Lung (tissue), 12 donors: Measurements from ENCODE around the gene MAP1A. TPM values are rescaled to one million over a fixed set of nuclear protein-coding genes. Genes with fewer than 3 reads are reported as not detected.
A peak's percentile ranks its signal among the peaks of the same experiment; 100 is the strongest.
"Not testable (repeated sequence)": the region's sequence is repeated elsewhere in the genome, so short reads cannot be mapped to it uniquely, and the experiment has no call there.

Source experiments
- ATAC-seq: fragments of 200-7000 bp; cut with Tn5 transposase; one replicate; pipeline ENCODE4 v1.9.1; 2020; ENCODE audit warnings: moderate number of reproducible peaks; ENCODE audit not compliant: insufficient read depth, low FRiP score
- DNase-seq, 3 donors: peaks; one replicate each; pipeline ENCODE4 v3.0.0-alpha.2; 2013 to 2017
- H3K27ac ChIP-seq, 2 donors: one replicate each; pipeline ENCODE4 v1.5.1; 2013; ENCODE audit warnings: mild to moderate bottlenecking in 2 of 2, moderate library complexity in 2 of 2, control low read depth in 1 of 2, inconsistent platforms in 1 of 2, low read depth in 1 of 2, low read length in 1 of 2
- H3K27me3 ChIP-seq, 3 donors: one replicate each; pipeline ENCODE4 v1.5.1; 2013; ENCODE audit warnings: low read length in 2 of 3; ENCODE audit not compliant: control insufficient read depth in 3 of 3, insufficient read depth in 3 of 3
- H3K36me3 ChIP-seq, 4 donors: one replicate each; pipeline ENCODE4 v1.5.1; 2013; ENCODE audit warnings: low read length in 4 of 4, mild to moderate bottlenecking in 1 of 4, moderate library complexity in 1 of 4; ENCODE audit not compliant: control insufficient read depth in 4 of 4, insufficient read depth in 4 of 4
- H3K4me1 ChIP-seq, 5 donors: one replicate each; pipeline ENCODE4 v1.5.1; 2013; ENCODE audit warnings: low read length in 5 of 5, mild to moderate bottlenecking in 2 of 5, moderate library complexity in 1 of 5; ENCODE audit not compliant: control insufficient read depth in 5 of 5, insufficient read depth in 5 of 5
- H3K4me3 ChIP-seq: one replicate; pipeline ENCODE4 v1.5.1; 2013; ENCODE audit warnings: mild to moderate bottlenecking, control low read depth, moderate library complexity
- H3K9ac ChIP-seq, 2 donors: one replicate each; pipeline ENCODE4 v1.5.1; 2013; ENCODE audit warnings: low read length in 2 of 2, control low read depth in 1 of 2; ENCODE audit not compliant: insufficient read depth in 1 of 2
- H3K9me3 ChIP-seq, 4 donors: one replicate each; pipeline ENCODE4 v1.5.1; 2013; ENCODE audit warnings: low read length in 3 of 4, mild to moderate bottlenecking in 1 of 4, moderate library complexity in 1 of 4; ENCODE audit not compliant: control insufficient read depth in 4 of 4, insufficient read depth in 3 of 4
- WGBS, 2 donors: extraction: QIAGEN DNeasy Blood & Tissue Kit; methylation state at CpG; one replicate each; pipeline ENCODE4 v1.1.7; 2013; 5-methylcytosine and 5-hydroxymethylcytosine counted together
- polyA plus RNA-seq, 2 donors: library from polyadenylated mRNA; stranded (reverse); fragments of 200-250 nt; gene quantifications; one replicate each; pipeline ENCODE4 v1.2.1, GENCODE V29; 2013
- total RNA-seq, 2 donors: library from RNA; depleted of rRNA in 1 of 2; stranded (reverse); fragments of >200 nt in 1 of 2; gene quantifications; one replicate each; pipeline ENCODE4 v1.2.1, GENCODE V29; 2014 to 2021
- TF ChIP-seq, protein P1 (sequence below): IDR thresholded peaks from 2 replicates; pipeline ENCODE4 v1.5.1; 2012; ENCODE audit warnings: mild to moderate bottlenecking; ENCODE audit errors: control extremely low read depth, extremely low read depth
- donor health status: control.
- donor health status: control.
- donor health status: Bipolar disorder and iron deficiency.
- donor health status: healthy.
- donor health status: DM: yes; HTN: yes; CAD: no.

Gene MAP1A
- total and polyA plus RNA-seq, 4 donors, result 1.8 to 17.8 (median 5.3) TPM

DNA sequence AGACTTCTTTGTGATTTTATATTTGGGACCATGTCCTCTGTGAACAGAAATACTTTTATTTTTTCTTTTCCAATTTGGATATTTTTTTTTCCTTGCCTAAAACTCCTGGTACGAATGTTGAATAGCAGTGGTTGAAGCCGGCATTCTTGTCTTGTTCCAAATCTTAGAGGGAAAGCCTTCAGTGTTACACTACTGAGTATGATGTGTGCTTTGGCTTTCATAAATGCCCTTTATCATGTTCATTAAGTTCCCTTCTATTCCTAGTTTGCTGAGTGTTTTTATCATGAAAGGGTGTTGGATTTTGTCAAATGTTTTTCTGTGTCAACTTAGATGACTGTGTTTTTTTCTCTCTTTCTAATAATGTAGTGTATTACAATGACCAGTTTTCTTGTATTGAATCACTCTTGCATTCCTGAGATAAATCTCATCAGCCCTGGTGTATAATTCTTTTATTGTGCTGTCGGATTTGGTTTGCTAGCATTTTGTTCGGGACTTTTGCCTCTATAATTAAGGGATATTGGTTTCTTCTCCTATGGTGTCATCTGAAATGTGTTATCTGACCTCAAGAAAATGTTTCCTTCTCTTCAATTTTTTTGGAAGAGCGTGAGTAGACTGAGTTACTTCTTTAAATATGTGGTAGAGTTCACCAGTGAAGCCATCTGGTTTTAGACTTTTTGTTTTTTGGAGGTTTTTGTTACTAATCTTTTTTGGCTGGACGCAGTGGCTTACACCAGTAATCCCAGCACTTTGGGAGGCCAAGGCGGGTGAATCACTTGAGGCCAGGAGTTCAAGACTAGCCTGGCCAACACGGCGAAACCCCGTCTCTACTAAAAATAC lies 33.3 kb downstream of the MAP1A start:
- Histone ChIP-seq H3K27me3 (no peaks in the 10 kb centered on the region), H3K27ac (peak overlapping the region in 1 of 2 donors; percentile 21), H3K36me3 (peaks cover 0 to 2% (median 0%) of the 10 kb centered on the region in 4 donors), H3K4me3 (no peak overlapping the region), H3K4me1 (no peaks in the 10 kb centered on the region), H3K9me3 (no peaks in the 10 kb centered on the region), H3K9ac (no peak overlapping the region)
- no peak for ATAC-seq
- 84 to 86% methylated on average over 10 of the region's 10 CpGs for WGBS, 2 donors
- DNase-seq, result no peak
- TF ChIP-seq, protein P1, sequence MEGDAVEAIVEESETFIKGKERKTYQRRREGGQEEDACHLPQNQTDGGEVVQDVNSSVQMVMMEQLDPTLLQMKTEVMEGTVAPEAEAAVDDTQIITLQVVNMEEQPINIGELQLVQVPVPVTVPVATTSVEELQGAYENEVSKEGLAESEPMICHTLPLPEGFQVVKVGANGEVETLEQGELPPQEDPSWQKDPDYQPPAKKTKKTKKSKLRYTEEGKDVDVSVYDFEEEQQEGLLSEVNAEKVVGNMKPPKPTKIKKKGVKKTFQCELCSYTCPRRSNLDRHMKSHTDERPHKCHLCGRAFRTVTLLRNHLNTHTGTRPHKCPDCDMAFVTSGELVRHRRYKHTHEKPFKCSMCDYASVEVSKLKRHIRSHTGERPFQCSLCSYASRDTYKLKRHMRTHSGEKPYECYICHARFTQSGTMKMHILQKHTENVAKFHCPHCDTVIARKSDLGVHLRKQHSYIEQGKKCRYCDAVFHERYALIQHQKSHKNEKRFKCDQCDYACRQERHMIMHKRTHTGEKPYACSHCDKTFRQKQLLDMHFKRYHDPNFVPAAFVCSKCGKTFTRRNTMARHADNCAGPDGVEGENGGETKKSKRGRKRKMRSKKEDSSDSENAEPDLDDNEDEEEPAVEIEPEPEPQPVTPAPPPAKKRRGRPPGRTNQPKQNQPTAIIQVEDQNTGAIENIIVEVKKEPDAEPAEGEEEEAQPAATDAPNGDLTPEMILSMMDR, result no peak

DNA sequence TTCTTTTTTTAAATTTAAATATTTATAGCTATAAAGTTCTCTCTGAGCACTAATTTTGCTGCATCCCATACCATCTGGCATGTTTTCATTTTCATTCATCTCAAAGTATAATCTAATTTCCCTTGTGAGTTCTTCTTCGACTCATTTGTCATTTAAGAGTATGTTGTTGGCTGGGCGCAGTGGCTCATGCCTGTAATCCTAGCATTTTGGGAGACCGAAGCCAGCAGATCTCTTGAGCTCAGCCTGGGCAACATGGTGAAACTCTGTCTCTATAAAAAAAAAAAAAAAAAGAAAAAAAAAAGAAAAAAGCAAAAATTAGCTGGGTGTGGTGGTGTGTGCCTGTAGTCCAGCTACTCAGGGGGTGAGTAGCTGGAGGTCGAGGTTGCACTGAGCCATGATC lies 34.8 kb downstream of the MAP1A start:
- no peaks in the 10 kb centered on the region for H3K9me3 ChIP-seq
- no peak for ATAC-seq
- 97% methylated on average over 4 of the region's 4 CpGs for WGBS, 2 donors

DNA sequence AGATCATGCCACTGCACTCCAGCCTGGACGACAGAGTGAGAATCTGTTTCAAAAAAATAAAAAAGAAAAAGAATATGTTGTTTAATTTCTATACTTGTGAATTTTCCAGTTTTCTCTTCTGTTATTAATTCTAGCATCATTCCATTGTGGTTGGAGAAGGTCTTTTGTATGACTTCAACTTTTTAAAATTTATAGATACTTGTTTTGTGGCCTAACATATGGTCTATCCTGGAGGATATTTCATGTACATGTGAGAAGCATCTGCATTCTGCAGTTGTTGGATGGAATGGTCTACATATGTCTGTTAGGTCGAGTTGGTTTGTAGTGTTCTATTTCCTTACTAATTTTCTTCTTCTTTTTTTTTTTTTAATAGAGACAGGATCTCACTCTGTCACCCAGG lies 35.6 kb downstream of the MAP1A start:
- no peak overlapping the region for H3K4me3 ChIP-seq
- 80 to 87% methylated on average over 2 of the region's 2 CpGs for WGBS, 2 donors
- no peak overlapping the region for H3K27ac ChIP-seq
- no peak for ATAC-seq
- TF ChIP-seq, protein P1, result no peak
- no peaks in the 10 kb centered on the region for H3K4me1 ChIP-seq
- H3K36me3 ChIP-seq, result peaks cover 0 to 3% (median 0%) of the 10 kb centered on the region in 4 donors
- DNase-seq, result no peak
- H3K9me3 ChIP-seq, result no peaks in the 10 kb centered on the region
- no peaks in the 10 kb centered on the region for H3K27me3 ChIP-seq
- H3K9ac ChIP-seq, result no peak overlapping the region

More for the DNA sequence above, 34.8 kb downstream of the MAP1A start:
- TF ChIP-seq, protein P1, result no peak
- H3K27ac ChIP-seq, result no peak overlapping the region
- no peak overlapping the region for H3K4me3 ChIP-seq
- H3K27me3 ChIP-seq, result no peaks in the 10 kb centered on the region
- no peak overlapping the region for H3K9ac ChIP-seq
- peaks cover 0 to 3% (median 0%) of the 10 kb centered on the region in 4 donors for H3K36me3 ChIP-seq
- no peaks in the 10 kb centered on the region for H3K4me1 ChIP-seq
- no peak for DNase-seq

DNA sequence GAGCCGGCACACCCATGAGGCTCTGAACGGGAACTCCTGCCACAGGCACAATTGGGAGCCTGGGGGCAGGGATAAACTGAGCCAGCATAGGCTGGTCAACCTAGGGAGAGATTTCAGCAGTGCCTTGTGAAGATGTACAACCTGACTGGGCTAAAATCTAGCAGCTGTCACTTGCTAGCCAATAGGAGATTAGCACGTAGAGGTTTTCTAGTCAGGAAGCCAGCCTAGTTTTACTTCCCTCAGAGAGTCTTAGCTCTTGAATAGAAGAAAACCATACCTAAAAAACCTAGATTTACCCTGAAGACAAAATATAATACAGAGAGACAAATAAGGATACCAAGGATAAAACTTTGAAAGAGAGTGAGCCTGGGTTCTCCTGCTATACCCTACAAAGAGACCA lies 45.3 kb downstream of the MAP1A start:
- 94 to 95% methylated on average over 2 of the region's 3 CpGs for WGBS, 2 donors
- DNase-seq, H3K27ac ChIP-seq, ATAC-seq, H3K9ac ChIP-seq, H3K9me3 ChIP-seq, H3K27me3 ChIP-seq, H3K4me1 ChIP-seq, H3K36me3 ChIP-seq, H3K4me3 ChIP-seq: not testable (repeated sequence)

DNA sequence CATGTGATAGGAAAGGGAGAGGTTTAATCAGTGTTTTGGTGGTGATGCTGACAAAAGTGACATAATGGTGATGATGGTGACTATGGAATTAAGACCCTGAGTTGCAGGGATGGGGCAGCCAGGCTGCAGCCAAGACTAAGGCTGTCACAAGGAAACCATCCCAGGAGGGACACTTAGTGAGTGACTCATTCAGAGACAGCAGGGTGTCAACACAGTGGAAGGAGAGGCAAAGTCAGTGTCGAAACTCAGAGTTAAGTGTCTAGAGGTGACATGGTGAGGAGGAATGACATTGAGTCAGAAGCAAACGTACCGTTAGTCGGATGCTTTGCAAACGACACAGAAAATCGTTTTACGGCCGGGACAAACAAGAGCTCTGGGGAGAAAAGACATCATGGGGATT lies 46.4 kb downstream of the MAP1A start:
- H3K27ac ChIP-seq, H3K36me3 ChIP-seq: not testable (repeated sequence)
- WGBS, 2 donors, result no CpG with 5 or more reads among the region's 8 CpGs

DNA sequence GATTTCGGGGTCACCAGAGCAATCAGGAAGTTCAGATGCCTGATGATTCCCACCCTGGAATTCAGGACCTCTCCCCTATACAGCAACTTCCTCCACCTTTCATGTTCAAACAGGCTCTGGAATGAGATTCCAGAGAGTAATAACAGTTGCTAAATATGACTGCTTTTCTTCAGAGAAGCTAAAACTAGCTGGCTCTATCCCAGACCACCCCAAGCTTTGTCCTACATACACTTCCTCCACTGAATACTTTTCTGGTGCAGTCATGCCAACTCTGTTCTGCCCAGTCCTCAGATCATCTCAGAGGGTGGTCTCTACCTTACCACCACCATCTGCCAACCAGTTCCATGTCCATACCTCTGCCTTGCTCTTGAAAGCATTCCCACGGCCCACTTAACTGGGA lies 49.2 kb downstream of the MAP1A start:
- not testable (repeated sequence) for H3K36me3 ChIP-seq, H3K4me3 ChIP-seq, H3K27ac ChIP-seq, DNase-seq, H3K9ac ChIP-seq, ATAC-seq, H3K27me3 ChIP-seq, H3K9me3 ChIP-seq, H3K4me1 ChIP-seq
- WGBS, 2 donors, result no CpG with 5 or more reads among the region's 2 CpGs

More for the DNA sequence above, 46.4 kb downstream of the MAP1A start:
- ATAC-seq, H3K4me1 ChIP-seq, H3K4me3 ChIP-seq, DNase-seq, H3K9ac ChIP-seq, H3K9me3 ChIP-seq, H3K27me3 ChIP-seq: not testable (repeated sequence)
